ENCODE results near the gene MTUS2. TPM values are rescaled to one million over a fixed set of nuclear protein-coding genes. Genes with fewer than 3 reads are reported as not detected.

The MTUS2 gene
- total RNA-seq, 2 donors from 2014 or later: 1.6 to 4.8 TPM

DNA sequence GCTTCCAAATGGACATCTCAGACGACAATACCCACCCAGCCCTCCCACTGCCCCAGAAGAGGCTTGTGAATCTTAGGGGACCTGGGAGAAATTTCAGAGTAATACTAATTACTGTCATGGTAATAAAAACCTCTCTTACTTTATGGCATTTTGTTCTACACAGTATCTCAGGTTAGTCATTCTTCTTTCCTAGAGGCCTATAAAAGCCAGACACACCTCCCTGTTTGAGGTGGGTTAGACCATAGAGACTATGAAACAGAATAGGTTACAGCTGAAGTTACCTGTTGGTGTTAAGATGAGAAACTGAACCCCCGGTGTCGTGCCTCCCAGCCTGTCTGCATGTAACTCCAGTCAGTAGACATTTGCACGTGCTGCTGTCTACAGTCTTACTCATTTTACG lies 661.5 kb downstream of the MTUS2 start:
- intact Hi-C loops (cut with DNase I): no loop called here
- Histone ChIP-seq H3K4me1 (replicated peaks) (no peaks in the 10 kb centered on the region), H3K27ac (no peak overlapping the region), H3K36me3 (no peaks in the 10 kb centered on the region), H3K27me3 (replicated peaks; ENCODE audit: insufficient read depth) (no peaks in the 10 kb centered on the region), H3K4me3 (no peak overlapping the region), H3K9me3 (no peaks in the 10 kb centered on the region)
- 84% methylated on average over 5 of the region's 5 CpGs for WGBS
- DNase-seq (ENCODE audit: low spot score): no peak
- TF ChIP-seq, protein P1, sequence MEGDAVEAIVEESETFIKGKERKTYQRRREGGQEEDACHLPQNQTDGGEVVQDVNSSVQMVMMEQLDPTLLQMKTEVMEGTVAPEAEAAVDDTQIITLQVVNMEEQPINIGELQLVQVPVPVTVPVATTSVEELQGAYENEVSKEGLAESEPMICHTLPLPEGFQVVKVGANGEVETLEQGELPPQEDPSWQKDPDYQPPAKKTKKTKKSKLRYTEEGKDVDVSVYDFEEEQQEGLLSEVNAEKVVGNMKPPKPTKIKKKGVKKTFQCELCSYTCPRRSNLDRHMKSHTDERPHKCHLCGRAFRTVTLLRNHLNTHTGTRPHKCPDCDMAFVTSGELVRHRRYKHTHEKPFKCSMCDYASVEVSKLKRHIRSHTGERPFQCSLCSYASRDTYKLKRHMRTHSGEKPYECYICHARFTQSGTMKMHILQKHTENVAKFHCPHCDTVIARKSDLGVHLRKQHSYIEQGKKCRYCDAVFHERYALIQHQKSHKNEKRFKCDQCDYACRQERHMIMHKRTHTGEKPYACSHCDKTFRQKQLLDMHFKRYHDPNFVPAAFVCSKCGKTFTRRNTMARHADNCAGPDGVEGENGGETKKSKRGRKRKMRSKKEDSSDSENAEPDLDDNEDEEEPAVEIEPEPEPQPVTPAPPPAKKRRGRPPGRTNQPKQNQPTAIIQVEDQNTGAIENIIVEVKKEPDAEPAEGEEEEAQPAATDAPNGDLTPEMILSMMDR (IDR thresholded peaks at IDR 0.05): no peak
- TF ChIP-seq POLR2AphosphoS5 (IDR thresholded peaks at IDR 0.05) (no peak), POLR2A (IDR thresholded peaks at IDR 0.05) (no peak)

DNA sequence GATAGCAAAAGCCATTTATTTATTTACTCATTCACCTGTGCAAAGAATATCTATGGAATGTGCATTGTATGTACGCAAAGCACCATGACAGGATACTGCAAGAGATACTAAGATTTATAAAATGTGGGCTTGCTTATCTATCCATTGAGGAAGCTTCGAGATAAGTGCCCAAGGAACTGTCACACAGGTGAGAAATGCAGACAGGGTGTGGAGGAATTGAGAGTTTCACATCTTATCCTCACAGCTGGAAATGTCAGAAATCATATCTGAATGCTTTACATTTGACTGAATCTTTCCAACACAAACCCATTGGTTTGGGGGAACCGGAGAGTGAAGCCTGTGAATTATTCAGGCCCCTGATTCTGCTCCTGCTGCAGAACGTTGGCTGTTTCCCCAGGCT lies 662.4 kb downstream of the MTUS2 start:
- 88% methylated on average over 4 of the region's 4 CpGs for WGBS
- Histone ChIP-seq H3K36me3 (no peaks in the 10 kb centered on the region), H3K27ac (no peak overlapping the region), H3K4me3 (no peak overlapping the region), H3K4me1 (replicated peaks) (no peaks in the 10 kb centered on the region), H3K9me3 (no peaks in the 10 kb centered on the region), H3K27me3 (replicated peaks; ENCODE audit: insufficient read depth) (peaks cover 2% of the 10 kb centered on the region)
- DNase-seq (ENCODE audit: low spot score): no peak
- intact Hi-C loops (cut with DNase I): no loop called here
- no peak for TF ChIP-seq POLR2AphosphoS5 (IDR thresholded peaks at IDR 0.05)
- TF ChIP-seq POLR2A (IDR thresholded peaks at IDR 0.05): no peak
- TF ChIP-seq, protein P1 (IDR thresholded peaks at IDR 0.05): no peak

DNA sequence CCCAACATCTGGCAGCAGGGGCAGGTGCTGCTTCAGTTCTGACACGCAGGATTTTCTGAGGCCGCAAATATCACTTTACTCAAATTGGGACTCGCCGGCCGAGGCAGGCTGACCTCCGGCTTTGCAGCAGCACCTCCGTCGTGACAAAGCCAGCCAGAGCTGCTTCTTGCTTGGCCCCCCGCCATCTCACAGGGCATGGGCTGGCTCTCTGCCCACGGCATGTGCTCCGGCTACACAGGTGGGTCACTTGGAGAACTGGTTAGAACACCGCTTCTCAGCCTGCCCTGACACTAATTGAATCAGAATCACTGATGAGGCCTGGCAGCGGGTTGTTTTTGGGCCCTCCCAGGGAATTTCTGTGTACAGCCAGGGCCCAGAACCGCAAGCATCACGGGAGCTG lies 663.1 kb downstream of the MTUS2 start:
- intact Hi-C loops (cut with DNase I): no loop called here
- WGBS: 46% methylated on average over 15 of the region's 15 CpGs
- Histone ChIP-seq H3K36me3 (no peaks in the 10 kb centered on the region), H3K4me3 (no peak overlapping the region), H3K27ac (no peak overlapping the region), H3K4me1 (replicated peaks) (no peaks in the 10 kb centered on the region), H3K9me3 (no peaks in the 10 kb centered on the region), H3K27me3 (replicated peaks; ENCODE audit: insufficient read depth) (peaks cover 2% of the 10 kb centered on the region)
- TF ChIP-seq, protein P1 (IDR thresholded peaks at IDR 0.05): no peak
- TF ChIP-seq POLR2A (IDR thresholded peaks at IDR 0.05) (no peak), POLR2AphosphoS5 (IDR thresholded peaks at IDR 0.05) (no peak)
- DNase-seq (ENCODE audit: low spot score): peak; percentile 36

DNA sequence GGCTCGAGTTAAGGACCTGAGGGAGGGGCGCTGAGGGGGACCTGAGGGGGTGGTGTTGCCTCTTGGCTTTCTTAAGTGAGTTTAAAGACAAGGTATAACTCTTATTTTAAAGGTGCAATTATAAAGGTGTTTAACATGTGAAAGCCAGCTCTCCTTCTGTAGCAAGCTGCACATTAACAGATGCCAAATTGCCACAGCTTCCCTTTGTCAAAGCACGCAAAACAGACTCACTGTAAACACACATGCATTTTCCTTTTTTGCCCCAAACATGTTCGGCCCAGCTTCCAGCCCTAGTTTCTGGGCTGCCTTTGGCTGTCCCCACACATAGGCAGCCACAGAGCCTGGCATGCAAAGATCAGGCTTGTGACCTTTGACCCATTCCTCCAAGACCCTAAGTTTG lies 663.5 kb downstream of the MTUS2 start:
- no peak for TF ChIP-seq POLR2AphosphoS5 (IDR thresholded peaks at IDR 0.05)
- TF ChIP-seq POLR2A (IDR thresholded peaks at IDR 0.05): no peak
- TF ChIP-seq, protein P1 (IDR thresholded peaks at IDR 0.05): no peak
- Histone ChIP-seq H3K4me3 (no peak overlapping the region), H3K9me3 (no peaks in the 10 kb centered on the region), H3K27ac (no peak overlapping the region), H3K27me3 (replicated peaks; ENCODE audit: insufficient read depth) (peaks cover 2% of the 10 kb centered on the region), H3K36me3 (no peaks in the 10 kb centered on the region), H3K4me1 (replicated peaks) (no peaks in the 10 kb centered on the region)
- 63% methylated on average over 4 of the region's 4 CpGs for WGBS
- no peak for DNase-seq (ENCODE audit: low spot score)
- intact Hi-C loops (cut with DNase I): no loop called here

DNA sequence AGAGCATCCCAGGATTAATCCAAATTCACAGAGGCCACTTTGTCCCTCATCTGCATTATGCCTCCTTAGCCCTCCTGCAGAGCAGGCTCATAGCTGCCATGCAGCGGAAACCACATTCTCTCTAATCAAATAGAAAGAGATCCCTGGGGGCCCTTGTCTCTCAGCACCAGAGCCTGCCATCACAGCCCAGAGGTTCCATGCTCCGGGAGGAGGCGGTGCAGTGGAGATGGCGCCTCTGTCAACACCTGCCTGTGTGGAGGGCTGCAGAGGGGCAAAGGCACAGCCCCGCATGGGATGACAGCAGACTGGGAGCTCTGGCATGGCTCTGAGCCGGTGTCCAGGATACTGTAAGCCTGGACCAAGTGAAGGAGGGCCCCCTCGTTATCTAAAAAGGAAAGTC lies 664.1 kb downstream of the MTUS2 start:
- Histone ChIP-seq H3K36me3 (no peaks in the 10 kb centered on the region), H3K9me3 (no peaks in the 10 kb centered on the region)

More for the DNA sequence above, 664.1 kb downstream of the MTUS2 start:
- intact Hi-C loops (cut with DNase I): no loop called here
- 89% methylated on average over 7 of the region's 7 CpGs for WGBS
- Histone ChIP-seq H3K27me3 (replicated peaks; ENCODE audit: insufficient read depth) (peaks cover 2% of the 10 kb centered on the region), H3K4me3 (no peak overlapping the region), H3K27ac (no peak overlapping the region), H3K4me1 (replicated peaks) (no peaks in the 10 kb centered on the region)
- no peak for DNase-seq (ENCODE audit: low spot score)
- TF ChIP-seq POLR2A (IDR thresholded peaks at IDR 0.05) (no peak), POLR2AphosphoS5 (IDR thresholded peaks at IDR 0.05) (no peak)
- TF ChIP-seq, protein P1 (IDR thresholded peaks at IDR 0.05): no peak
